HG02885 (cell line): ENCODE results near the gene MRTO4.
"Not testable (repeated sequence)": the region's sequence is repeated elsewhere in the genome, so short reads cannot be mapped to it uniquely, and the experiment has no call there.

Experiments
- ATAC-seq: cut with Tn5 transposase; IDR thresholded peaks from one replicate; pipeline ENCODE4 v1.9.1; 2021; ENCODE audit warnings: mild to moderate bottlenecking; ENCODE audit not compliant: unreplicated experiment, poor library complexity

The MRTO4 gene

GRCh38 chr1:19251305-19252196, at the start of gene MRTO4, which contains the start of gene EMC1:
Gene MRTO4 (plus strand): TSS chr1:19251805. CDS start chr1:19251836, 31 bp downstream.
Gene EMC1 (minus strand): TSS chr1:19251524. CDS start chr1:19251509, 15 bp downstream.
- ATAC-seq, result peak; percentile 85

GRCh38 chr1:19202396-19202795, 49.2 kb upstream of the MRTO4 start:
- ATAC-seq, result no peak

- ATAC-seq, result no peak
These were observed 48.2 kb upstream of the MRTO4 start for GRCh38 chr1:19203440-19203839.

GRCh38 chr1:19204446-19205266, 46.9 kb upstream of the MRTO4 start:
- no peak for ATAC-seq

GRCh38 chr1:19205403-19205802, 46.2 kb upstream of the MRTO4 start:
- no peak for ATAC-seq

- ATAC-seq, result no peak
These were observed 45.8 kb upstream of the MRTO4 start for GRCh38 chr1:19205845-19206244.

- ATAC-seq, result no peak
These were observed 44.7 kb upstream of the MRTO4 start for GRCh38 chr1:19206947-19207346.

- ATAC-seq, result no peak
These were observed 42.7 kb upstream of the MRTO4 start for GRCh38 chr1:19208710-19209438.

GRCh38 chr1:19209439-19209989, 42.1 kb upstream of the MRTO4 start:
- peak; percentile 47 for ATAC-seq

- peak; percentile 86 for ATAC-seq
These were observed 41.4 kb upstream of the MRTO4 start, which contains the start of gene UBR4 for GRCh38 chr1:19209990-19210771. Gene UBR4 (minus strand): TSS chr1:19210266. CDS start chr1:19210248, 18 bp downstream.

GRCh38 chr1:19210772-19211549, 40.6 kb upstream of the MRTO4 start:
- no peak for ATAC-seq

- ATAC-seq, result no peak
These were observed 39.4 kb upstream of the MRTO4 start for GRCh38 chr1:19212167-19212566.

GRCh38 chr1:19213580-19213979, 38.0 kb upstream of the MRTO4 start:
- no peak for ATAC-seq

- not testable (repeated sequence) for ATAC-seq
These were observed 35.0 kb upstream of the MRTO4 start for GRCh38 chr1:19216585-19216984.

- no peak for ATAC-seq
These were observed 32.2 kb upstream of the MRTO4 start for GRCh38 chr1:19219451-19219850.

- no peak for ATAC-seq
These were observed 31.3 kb upstream of the MRTO4 start for GRCh38 chr1:19220080-19220846.

GRCh38 chr1:19220991-19221390, 30.6 kb upstream of the MRTO4 start:
- ATAC-seq, result no peak

- no peak for ATAC-seq
These were observed 29.0 kb upstream of the MRTO4 start for GRCh38 chr1:19222573-19222972.
